GM12878 (cell line): ENCODE data around the gene VTI1A. TPM values are rescaled to one million over a fixed set of nuclear protein-coding genes. Genes with fewer than 3 reads are reported as not detected.

Source experiments
- ATAC-seq: fragments of 200-7000 bp; cut with Tn5 transposase; 3 replicates; pipeline ENCODE4 v1.9.1; 2020; ENCODE audit warnings: mild to moderate bottlenecking, moderate library complexity
- BruUV-seq: library from RNA; stranded (reverse); fragments of 400-500 nt; replicated peaks from 2 replicates; lab custom pipeline; 2021; lab: Mats Ljungman, UMichigan
- CTCF ChIA-PET: fragments of 300-600 bp; sonication (Branson Sonifier 250); formaldehyde crosslinking; extraction: SDS; loops from one replicate; lab custom pipeline; 2021; ENCODE audit warnings: inconsistent platforms; lab: Yijun Ruan, JAX
- POLR2A ChIA-PET: fragments of 350-600 bp; formaldehyde crosslinking; extraction: SDS; loops from one replicate; lab custom pipeline; 2021; ENCODE audit warnings: inconsistent platforms; lab: Charles Lee
- RAD21 ChIA-PET: fragments of 300-600 bp; sonication (Branson Sonifier 250); formaldehyde crosslinking; loops from one replicate; lab custom pipeline; 2023; ENCODE audit warnings: antibody characterized with exemption; ENCODE audit not compliant: unreplicated experiment; lab: Charles Lee
- SMC1A ChIA-PET: fragments of 300-600 bp; sonication (Branson Sonifier 250); formaldehyde crosslinking; loops from one replicate; lab custom pipeline; 2023; ENCODE audit not compliant: unreplicated experiment, uncharacterized antibody; lab: Charles Lee
- DNase-seq: peaks from one replicate; pipeline ENCODE4 v3.0.0-alpha.2; 2011; ENCODE audit warnings: low read depth, low spot score
- FAIRE-seq: peaks from 3 replicates; lab custom pipeline; 2011; peaks lifted over from hg19 to GRCh38; lab: Jason Lieb, UNC
- H2AFZ ChIP-seq: 2 replicates; pipeline ENCODE4 v1.6.0; 2011; ENCODE audit warnings: low read depth, low read length, control low read depth; ENCODE audit not compliant: control insufficient read depth
- H3K27ac ChIP-seq: 2 replicates; pipeline ENCODE4 v1.5.1; 2011; ENCODE audit warnings: control low read depth; ENCODE audit not compliant: control insufficient read depth, insufficient read depth
- H3K27me3 ChIP-seq, 2 experiments: replicated peaks in 1 of 2; 2 replicates each; pipeline versions ENCODE4 v1.6.0 to v1.6.1; 2011; ENCODE audit warnings: low read length in 1 of 2; ENCODE audit not compliant: control insufficient read depth in 2 of 2, insufficient read depth in 2 of 2
- H3K36me3 ChIP-seq, 2 experiments: 2 replicates each; pipeline ENCODE4 v1.5.1; 2011; ENCODE audit warnings: low read length in 1 of 2; ENCODE audit not compliant: control insufficient read depth in 2 of 2, insufficient read depth in 2 of 2
- H3K4me1 ChIP-seq: 2 replicates; pipeline ENCODE4 v1.6.1; 2011; ENCODE audit warnings: mild to moderate bottlenecking, low read length, moderate library complexity, mixed read lengths; ENCODE audit not compliant: control insufficient read depth, insufficient read depth
- H3K4me2 ChIP-seq: 2 replicates; pipeline ENCODE4 v1.6.0; 2011; ENCODE audit warnings: control low read depth; ENCODE audit not compliant: control insufficient read depth, insufficient read depth
- H3K4me3 ChIP-seq: fragments of 200-600 bp; sonication (generic); 2 replicates; pipeline ENCODE4 v1.5.1; 2016
- H3K79me2 ChIP-seq: 2 replicates; pipeline ENCODE4 v1.6.0; 2011; ENCODE audit warnings: low read length; ENCODE audit not compliant: control insufficient read depth, insufficient read depth
- H3K9ac ChIP-seq: 2 replicates; pipeline ENCODE4 v1.8.0; 2011; ENCODE audit warnings: low read length, control low read depth, mixed read lengths; ENCODE audit not compliant: control insufficient read depth, insufficient read depth
- H3K9me3 ChIP-seq: replicated peaks from 3 replicates; pipeline ENCODE4 v1.5.1; 2011; ENCODE audit warnings: mild to moderate bottlenecking, low read length; ENCODE audit not compliant: control insufficient read depth, insufficient read depth
- H4K20me1 ChIP-seq: 2 replicates; pipeline ENCODE4 v1.6.0; 2011; ENCODE audit not compliant: control insufficient read depth, insufficient read depth
- NR2C1 ChIP-seq: fragments of 450-650 bp; IDR thresholded peaks from 2 replicates; pipeline ENCODE4 v1.6.1; 2017; ENCODE audit warnings: antibody characterized with exemption, mild to moderate bottlenecking, moderate library complexity
- RELA ChIP-seq: fragments of 450-650 bp; IDR thresholded peaks from 2 replicates; pipeline ENCODE4 v1.8.0; 2014; ENCODE audit warnings: borderline replicate concordance; ENCODE audit not compliant: partially characterized antibody
- SMC3 ChIP-seq: IDR thresholded peaks from 2 replicates; pipeline ENCODE4 v1.6.1; 2011; ENCODE audit warnings: low read length, improper control_type of control experiment, borderline replicate concordance
- WRNIP1 ChIP-seq: IDR thresholded peaks from 2 replicates; pipeline ENCODE4 v1.6.1; 2011; ENCODE audit warnings: low read depth, low read length, improper control_type of control experiment, borderline replicate concordance
- ZNF207 ChIP-seq: fragments of 450-650 bp; IDR thresholded peaks from 2 replicates; pipeline ENCODE4 v1.6.1; 2014; ENCODE audit warnings: antibody characterized with exemption, mild to moderate bottlenecking, borderline replicate concordance
- WGBS: methylation state at CpG from one replicate; pipeline ENCODE4 v1.1.6; 2016; ENCODE audit warnings: low lambda C conversion rate; ENCODE audit not compliant: insufficient replicate concordance, insufficient coverage; ENCODE audit errors: missing lambda C conversion rate; 5-methylcytosine and 5-hydroxymethylcytosine counted together
- in situ Hi-C: fragments of 300-500 bp; cut with MboI; formaldehyde crosslinking; loops from 9 replicates; pipeline ENCODE4 v1.14.3; 2018; ENCODE audit warnings: mixed read lengths
- intact Hi-C: fragments of 100-400 bp; cut with micrococcal nuclease; formaldehyde crosslinking; loops from one replicate; pipeline ENCODE4 v1.14.2; 2022; ENCODE audit not compliant: unreplicated experiment
- polyA plus RNA-seq, 11 experiments: library from polyadenylated mRNA; depleted of rRNA in 4 of 11; unstranded in 6 of 11; stranded (reverse) in 5 of 11; fragments of >200 nt; fragmentation: Nextera tagmentation in 4 of 11; fragmentation: Illumina TruSeq in 1 of 11; extraction: Ambion mirVana in 4 of 11; extraction: Trizol in 1 of 11; gene quantifications; 1 replicate in 1 of 11; 2 replicates in 10 of 11; pipeline versions ENCODE4 v1.2.1 to v1.2.3, GENCODE V29; 2011 to 2016; ENCODE audit warnings: inconsistent platforms in 2 of 11, missing spikeins in 2 of 11, low read depth in 1 of 11
- total RNA-seq, 4 experiments: library from RNA; depleted of rRNA in 3 of 4; stranded (reverse); fragments of >200 nt in 3 of 4; fragmentation: Illumina TruSeq in 1 of 4; extraction: Trizol in 1 of 4; gene quantifications; 2 replicates each; pipeline versions ENCODE4 v1.2.1 to v1.2.3, GENCODE V29; 2013 to 2021
- TF ChIP-seq, protein P1 (sequence below): fragments of 450-650 bp; IDR thresholded peaks from 2 replicates; pipeline ENCODE4 v1.6.1; 2018; ENCODE audit warnings: borderline replicate concordance, mild to moderate bottlenecking; ENCODE audit not compliant: partially characterized antibody
- TF ChIP-seq, protein P2 (sequence below): IDR thresholded peaks from 2 replicates; pipeline ENCODE4 v1.6.1; 2012; ENCODE audit warnings: low read depth, low read length, improper control_type of control experiment

The VTI1A gene
- total and polyA plus RNA-seq, 10 of the 15 experiments (the other 5 are each of a cell fraction or from before 2014, with no cell fraction given): 12.4 to 43.2 (median 27.5) TPM

DNA sequence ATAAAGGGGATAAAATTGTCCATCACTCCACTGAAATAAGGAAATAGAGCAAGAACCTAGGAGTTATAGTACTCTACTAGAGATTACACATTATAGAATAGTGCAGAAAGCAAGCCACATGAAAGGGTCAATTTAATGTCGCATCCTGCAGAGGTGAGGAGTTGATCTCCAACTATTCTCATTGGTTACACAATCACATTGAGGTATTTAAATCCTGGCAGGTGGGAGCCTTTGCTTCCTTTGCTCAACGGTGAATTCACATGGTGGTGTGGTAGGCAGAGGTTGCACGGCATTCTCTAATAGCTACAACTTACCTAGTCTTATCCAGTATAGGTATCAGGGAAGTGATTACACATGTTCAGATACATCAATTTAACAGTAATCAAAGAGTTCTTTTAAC is 304.6 kb downstream of the VTI1A start:
- in situ Hi-C loops: no loop called here
- no peak for FAIRE-seq
- no peaks in the 10 kb centered on the region for H3K79me2 ChIP-seq
- no peaks in the 10 kb centered on the region for H3K9me3 ChIP-seq
- ChIA-PET CTCF (interaction anchor here (1.8 kb wide), 1 partner anchor 28 kb away, joined by 4 read pairs; no protein-coding TSS in a partner anchor), SMC1A (interaction anchor here (0.5 to 1.2 kb wide), 2 partner anchors 138 to 570 kb away, joined by 3 to 4 read pairs; no protein-coding TSS in a partner anchor), RAD21 (no interaction called here), POLR2A (interaction anchor here (0.6 kb wide), 1 partner anchor 14 kb away, joined by 5 read pairs; no protein-coding TSS in a partner anchor)
- no peak overlapping the region for H3K9ac ChIP-seq
- ATAC-seq: no peak
- H3K36me3 ChIP-seq: no peaks in the 10 kb centered on the region
- H3K27me3 ChIP-seq: no peaks in the 10 kb centered on the region
- no peak overlapping the region for H3K4me2 ChIP-seq
- H3K4me1 ChIP-seq: no peaks in the 10 kb centered on the region
- intact Hi-C loops: no loop called here
- no peak overlapping the region for H3K27ac ChIP-seq
- no peaks in the 10 kb centered on the region; the same call in 1 of the 2 replicates for H4K20me1 ChIP-seq
- no peak for DNase-seq
- no peak overlapping the region for H2AFZ ChIP-seq
- 100% methylated on average over 3 of the region's 3 CpGs for WGBS
- TF ChIP-seq ZNF207: no peak
- no peak for TF ChIP-seq RELA
- TF ChIP-seq, protein P1, sequence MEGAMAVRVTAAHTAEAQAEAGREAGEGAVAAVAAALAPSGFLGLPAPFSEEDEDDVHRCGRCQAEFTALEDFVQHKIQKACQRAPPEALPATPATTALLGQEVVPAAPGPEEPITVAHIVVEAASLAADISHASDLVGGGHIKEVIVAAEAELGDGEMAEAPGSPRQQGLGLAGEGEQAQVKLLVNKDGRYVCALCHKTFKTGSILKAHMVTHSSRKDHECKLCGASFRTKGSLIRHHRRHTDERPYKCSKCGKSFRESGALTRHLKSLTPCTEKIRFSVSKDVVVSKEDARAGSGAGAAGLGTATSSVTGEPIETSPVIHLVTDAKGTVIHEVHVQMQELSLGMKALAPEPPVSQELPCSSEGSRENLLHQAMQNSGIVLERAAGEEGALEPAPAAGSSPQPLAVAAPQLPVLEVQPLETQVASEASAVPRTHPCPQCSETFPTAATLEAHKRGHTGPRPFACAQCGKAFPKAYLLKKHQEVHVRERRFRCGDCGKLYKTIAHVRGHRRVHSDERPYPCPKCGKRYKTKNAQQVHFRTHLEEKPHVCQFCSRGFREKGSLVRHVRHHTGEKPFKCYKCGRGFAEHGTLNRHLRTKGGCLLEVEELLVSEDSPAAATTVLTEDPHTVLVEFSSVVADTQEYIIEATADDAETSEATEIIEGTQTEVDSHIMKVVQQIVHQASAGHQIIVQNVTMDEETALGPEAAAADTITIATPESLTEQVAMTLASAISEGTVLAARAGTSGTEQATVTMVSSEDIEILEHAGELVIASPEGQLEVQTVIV: no peak
- no peak overlapping the region for H3K4me3 ChIP-seq
- BruUV-seq: no TSS peak

DNA sequence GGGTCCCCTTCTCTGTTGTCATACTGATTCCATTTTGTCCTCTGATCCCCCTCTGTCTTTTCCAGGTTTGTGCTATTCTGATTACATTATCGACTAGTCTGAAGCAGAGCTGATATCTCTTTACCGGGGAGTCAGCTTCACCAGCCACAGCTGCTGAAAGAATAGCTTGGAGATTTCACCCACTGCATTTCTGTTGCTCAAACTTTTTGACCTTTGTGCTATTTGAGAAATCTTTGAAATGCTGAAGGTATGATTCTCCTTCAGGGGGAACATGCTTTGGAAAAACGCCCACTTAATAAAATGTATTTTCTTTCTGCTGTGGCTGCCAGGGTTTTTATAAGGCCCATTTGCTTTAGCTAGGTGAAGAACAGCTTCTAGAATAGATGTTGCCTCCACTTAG is 305.3 kb downstream of the VTI1A start:
- Histone ChIP-seq H3K27ac (no peak overlapping the region), H3K4me3 (no peak overlapping the region), H3K79me2 (no peaks in the 10 kb centered on the region), H3K9ac (no peak overlapping the region), H3K27me3 (no peaks in the 10 kb centered on the region), H4K20me1 (no peaks in the 10 kb centered on the region; the same call in 1 of the 2 replicates), H3K9me3 (no peaks in the 10 kb centered on the region), H3K36me3 (no peaks in the 10 kb centered on the region)
- no peak for DNase-seq
- intact Hi-C loops: no loop called here
- ChIA-PET CTCF (interaction anchor here (0.8 to 1.8 kb wide), 2 partner anchors 10 to 28 kb away, joined by 3 to 4 read pairs; no protein-coding TSS in a partner anchor), SMC1A (interaction anchor here (1.2 kb wide), 1 partner anchor 137 kb away, joined by 4 read pairs; no protein-coding TSS in a partner anchor)
- 80% methylated on average over 3 of the region's 3 CpGs for WGBS
- in situ Hi-C loops: no loop called here
- TF ChIP-seq WRNIP1 (no peak), SMC3 (no peak), NR2C1 (no peak)
- TF ChIP-seq, protein P2, sequence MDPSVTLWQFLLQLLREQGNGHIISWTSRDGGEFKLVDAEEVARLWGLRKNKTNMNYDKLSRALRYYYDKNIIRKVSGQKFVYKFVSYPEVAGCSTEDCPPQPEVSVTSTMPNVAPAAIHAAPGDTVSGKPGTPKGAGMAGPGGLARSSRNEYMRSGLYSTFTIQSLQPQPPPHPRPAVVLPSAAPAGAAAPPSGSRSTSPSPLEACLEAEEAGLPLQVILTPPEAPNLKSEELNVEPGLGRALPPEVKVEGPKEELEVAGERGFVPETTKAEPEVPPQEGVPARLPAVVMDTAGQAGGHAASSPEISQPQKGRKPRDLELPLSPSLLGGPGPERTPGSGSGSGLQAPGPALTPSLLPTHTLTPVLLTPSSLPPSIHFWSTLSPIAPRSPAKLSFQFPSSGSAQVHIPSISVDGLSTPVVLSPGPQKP: no peak
- TF ChIP-seq, all 136 proteins: peak for 0
- ChIA-PET POLR2A (interaction anchor here (0.6 kb wide), 1 partner anchor 285 kb away, joined by 3 read pairs; no protein-coding TSS in a partner anchor), RAD21 (no interaction called here)
- H2AFZ ChIP-seq: no peak overlapping the region
- ATAC-seq (no peak), FAIRE-seq (no peak)
- H3K4me2 ChIP-seq: no peak overlapping the region
- no peaks in the 10 kb centered on the region for H3K4me1 ChIP-seq
- no TSS peak for BruUV-seq
